Measurements from ENCODE around the gene TMEM81. TPM values are rescaled to one million over a fixed set of nuclear protein-coding genes. Genes with fewer than 3 reads are reported as not detected.

The TMEM81 gene
- polyA plus RNA-seq, 3 donors, result 0.17 to 1.5 (median 0.36) TPM

DNA sequence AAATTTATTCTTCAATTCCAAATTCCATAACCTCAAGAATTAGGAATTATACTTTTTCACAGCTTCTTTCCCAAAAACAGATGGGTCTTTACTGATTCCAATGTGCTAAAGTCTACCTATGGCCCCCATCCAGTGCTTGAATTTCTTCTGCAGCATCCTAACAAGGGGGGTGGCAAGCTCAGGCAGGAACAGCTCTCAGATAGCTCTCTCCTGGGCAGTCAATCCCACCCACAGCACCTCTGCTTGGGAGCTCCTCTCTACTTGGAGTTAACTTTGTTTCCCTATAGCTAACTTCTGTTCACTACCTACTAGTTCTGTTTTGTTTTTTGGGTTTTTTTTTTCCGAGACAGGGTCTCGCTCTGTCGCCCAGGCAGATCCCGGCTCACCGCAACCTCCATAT, 25.5 kb upstream of the TMEM81 start:
- no peak overlapping the region for H3K4me2 ChIP-seq (replicated peaks; ENCODE audit: extremely low read depth, low read length, poor library complexity, severe bottlenecking)
- H2AFZ ChIP-seq (ENCODE audit: insufficient read depth, low read depth, low read length, poor library complexity, severe bottlenecking), result no peak overlapping the region
- no peaks in the 10 kb centered on the region for H3K27me3 ChIP-seq (ENCODE audit: control insufficient read depth in 2 of 2, insufficient read depth in 2 of 2, low read length in 2 of 2)
- Mint-ChIP-seq H3K9me3 (peaks cover 0 to 3% (median 0%) of the 10 kb centered on the region in 7 donors), H3K27ac (peak overlapping the region in 1 of 7 donors; percentile 25), H3K36me3 (peaks cover 60 to 88% of the 10 kb centered on the region in 2 donors), H3K4me3 (no peak overlapping the region), H3K27me3 (ENCODE audit: low read depth in 3 of 3) (no peaks in the 10 kb centered on the region), H3K4me1 (no peaks in the 10 kb centered on the region)
- no peaks in the 10 kb centered on the region for H3K4me1 ChIP-seq (ENCODE audit: control insufficient read depth in 1 of 2, insufficient read depth in 2 of 2, low read length in 2 of 2)
- 100% methylated on average over 2 of the region's 5 CpGs for WGBS (ENCODE audit: insufficient coverage)
- H4K20me1 ChIP-seq (ENCODE audit: insufficient read depth, low read length), result peaks cover 8% of the 10 kb centered on the region
- H3K9ac ChIP-seq (ENCODE audit: insufficient read depth, low read length, poor library complexity, severe bottlenecking), result no peak overlapping the region
- H3K9me3 ChIP-seq (replicated peaks in 1 of 2; ENCODE audit: control insufficient read depth in 1 of 2, insufficient read depth in 1 of 2, low read length in 2 of 2), result no peaks in the 10 kb centered on the region
- H3K27ac ChIP-seq (ENCODE audit: low read depth in 1 of 2, low read length in 2 of 2), result no peak overlapping the region
- no peak overlapping the region for H3K4me3 ChIP-seq (replicated peaks in 1 of 3; ENCODE audit: low read depth in 2 of 3, low read length in 3 of 3)
- TF ChIP-seq, protein P1, sequence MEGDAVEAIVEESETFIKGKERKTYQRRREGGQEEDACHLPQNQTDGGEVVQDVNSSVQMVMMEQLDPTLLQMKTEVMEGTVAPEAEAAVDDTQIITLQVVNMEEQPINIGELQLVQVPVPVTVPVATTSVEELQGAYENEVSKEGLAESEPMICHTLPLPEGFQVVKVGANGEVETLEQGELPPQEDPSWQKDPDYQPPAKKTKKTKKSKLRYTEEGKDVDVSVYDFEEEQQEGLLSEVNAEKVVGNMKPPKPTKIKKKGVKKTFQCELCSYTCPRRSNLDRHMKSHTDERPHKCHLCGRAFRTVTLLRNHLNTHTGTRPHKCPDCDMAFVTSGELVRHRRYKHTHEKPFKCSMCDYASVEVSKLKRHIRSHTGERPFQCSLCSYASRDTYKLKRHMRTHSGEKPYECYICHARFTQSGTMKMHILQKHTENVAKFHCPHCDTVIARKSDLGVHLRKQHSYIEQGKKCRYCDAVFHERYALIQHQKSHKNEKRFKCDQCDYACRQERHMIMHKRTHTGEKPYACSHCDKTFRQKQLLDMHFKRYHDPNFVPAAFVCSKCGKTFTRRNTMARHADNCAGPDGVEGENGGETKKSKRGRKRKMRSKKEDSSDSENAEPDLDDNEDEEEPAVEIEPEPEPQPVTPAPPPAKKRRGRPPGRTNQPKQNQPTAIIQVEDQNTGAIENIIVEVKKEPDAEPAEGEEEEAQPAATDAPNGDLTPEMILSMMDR (IDR thresholded peaks at IDR 0.05), result no peak
- H3K79me2 ChIP-seq (ENCODE audit: insufficient read depth, low read length), result peaks cover 9% of the 10 kb centered on the region
- DNase-seq, result no peak
- intact Hi-C loops (cut with micrococcal nuclease), result no loop called here
- H3K36me3 ChIP-seq (replicated peaks in 1 of 2; ENCODE audit: control insufficient read depth in 1 of 2, insufficient read depth in 2 of 2, low read length in 2 of 2), result peaks cover 74 to 95% of the 10 kb centered on the region in 2 donors

DNA sequence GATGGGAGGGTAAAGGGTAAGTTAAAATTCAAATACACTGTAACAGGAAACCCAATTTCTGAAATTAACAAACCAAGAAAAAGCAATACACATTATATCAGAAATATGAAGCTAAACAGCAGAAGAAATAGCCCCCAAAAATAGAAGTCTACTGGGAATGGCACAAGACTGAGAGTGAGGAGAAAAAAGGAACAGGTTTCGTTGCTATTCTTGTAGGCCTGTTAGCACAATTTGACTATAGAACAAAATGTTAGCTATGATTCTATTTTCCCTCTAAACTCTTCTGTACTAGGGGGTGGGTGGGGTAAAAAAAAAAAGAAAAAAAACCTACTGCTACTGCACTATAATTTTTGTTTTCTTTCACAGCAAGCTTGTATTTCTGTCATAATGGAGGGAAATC, 25.0 kb upstream of the TMEM81 start:
- Histone ChIP-seq H2AFZ (ENCODE audit: insufficient read depth, low read depth, low read length, poor library complexity, severe bottlenecking) (no peak overlapping the region), H3K4me1 (ENCODE audit: control insufficient read depth in 1 of 2, insufficient read depth in 2 of 2, low read length in 2 of 2) (no peaks in the 10 kb centered on the region), H3K27ac (ENCODE audit: low read depth in 1 of 2, low read length in 2 of 2) (no peak overlapping the region), H4K20me1 (ENCODE audit: insufficient read depth, low read length) (peaks cover 5% of the 10 kb centered on the region), H3K79me2 (ENCODE audit: insufficient read depth, low read length) (peaks cover 8% of the 10 kb centered on the region), H3K4me3 (replicated peaks in 1 of 3; ENCODE audit: low read depth in 2 of 3, low read length in 3 of 3) (no peak overlapping the region), H3K9ac (ENCODE audit: insufficient read depth, low read length, poor library complexity, severe bottlenecking) (no peak overlapping the region), H3K27me3 (ENCODE audit: control insufficient read depth in 2 of 2, insufficient read depth in 2 of 2, low read length in 2 of 2) (no peaks in the 10 kb centered on the region), H3K9me3 (replicated peaks in 1 of 2; ENCODE audit: control insufficient read depth in 1 of 2, insufficient read depth in 1 of 2, low read length in 2 of 2) (no peaks in the 10 kb centered on the region), H3K36me3 (replicated peaks in 1 of 2; ENCODE audit: control insufficient read depth in 1 of 2, insufficient read depth in 2 of 2, low read length in 2 of 2) (peaks cover 74 to 95% of the 10 kb centered on the region in 2 donors), H3K4me2 (replicated peaks; ENCODE audit: extremely low read depth, low read length, poor library complexity, severe bottlenecking) (no peak overlapping the region)
- no peak overlapping the region for H3K4me3 Mint-ChIP-seq
- H3K4me1 Mint-ChIP-seq, result no peaks in the 10 kb centered on the region
- TF ChIP-seq, protein P1 (IDR thresholded peaks at IDR 0.05), result no peak
- no CpG with 5 or more reads among the region's 1 CpG for WGBS (ENCODE audit: insufficient coverage)
- intact Hi-C loops (cut with micrococcal nuclease), result no loop called here
- H3K36me3 Mint-ChIP-seq, result peaks cover 61 to 89% of the 10 kb centered on the region in 2 donors
- no peak overlapping the region for H3K27ac Mint-ChIP-seq
- DNase-seq, result no peak
- no peaks in the 10 kb centered on the region for H3K27me3 Mint-ChIP-seq (ENCODE audit: low read depth in 3 of 3)
- peaks cover 0 to 3% (median 0%) of the 10 kb centered on the region in 7 donors for H3K9me3 Mint-ChIP-seq

All from CD14-positive monocyte (primary cell).